KMS-11 (cell line): ENCODE results near the gene SIL1.

ENCODE experiments used
- H2AFZ ChIP-seq: fragments of 200-600 bp; sonication (generic); 2 replicates; pipeline ENCODE4 v1.6.1; 2016; ENCODE audit warnings: antibody characterized with exemption, mixed run types, low read depth
- H3K27ac ChIP-seq: fragments of 200-600 bp; sonication (generic); 2 replicates; pipeline ENCODE4 v1.6.1; 2016; ENCODE audit warnings: mild to moderate bottlenecking, mixed run types
- H3K27me3 ChIP-seq: fragments of 200-600 bp; sonication (generic); 2 replicates; pipeline ENCODE4 v1.6.1; 2017; ENCODE audit warnings: mild to moderate bottlenecking, low read depth, mixed run types, moderate library complexity; ENCODE audit not compliant: insufficient read depth
- H3K36me3 ChIP-seq: fragments of 200-600 bp; sonication (generic); 2 replicates; pipeline ENCODE4 v1.6.1; 2017; ENCODE audit warnings: mild to moderate bottlenecking, mixed run types; ENCODE audit not compliant: insufficient read depth
- H3K4me1 ChIP-seq: fragments of 200-600 bp; sonication (generic); 2 replicates; pipeline ENCODE4 v1.6.1; 2016; ENCODE audit warnings: mild to moderate bottlenecking, low read depth, mixed run types; ENCODE audit not compliant: poor library complexity, severe bottlenecking
- H3K4me2 ChIP-seq: fragments of 200-600 bp; sonication (generic); 2 replicates; pipeline ENCODE4 v1.7.0; 2016; ENCODE audit warnings: mild to moderate bottlenecking, mixed run types
- H3K4me3 ChIP-seq: fragments of 200-600 bp; sonication (generic); IDR thresholded peaks from 2 replicates; pipeline ENCODE4 v1.6.1; 2017; ENCODE audit warnings: low read depth, low read length, mixed read lengths; ENCODE audit not compliant: insufficient read depth
- H3K79me2 ChIP-seq: fragments of 200-600 bp; sonication (generic); 2 replicates; pipeline ENCODE4 v1.6.1; 2016; ENCODE audit warnings: low read depth, mixed run types; ENCODE audit not compliant: insufficient read depth
- H3K9ac ChIP-seq: fragments of 200-600 bp; sonication (generic); 2 replicates; pipeline ENCODE4 v1.6.1; 2016; ENCODE audit warnings: mild to moderate bottlenecking, mixed run types
- H4K20me1 ChIP-seq: fragments of 200-600 bp; sonication (generic); 2 replicates; pipeline ENCODE4 v1.6.1; 2016; ENCODE audit warnings: mild to moderate bottlenecking, mixed run types; ENCODE audit not compliant: insufficient read depth
- CTCF ChIP-seq: fragments of 200-600 bp; sonication (generic); conservative IDR thresholded peaks from 2 replicates; pipeline ENCODE4 v1.6.1; 2017; ENCODE audit warnings: low read depth, mild to moderate bottlenecking, antibody characterized with exemption, low read length, moderate library complexity, mixed read lengths

Gene SIL1

DNA sequence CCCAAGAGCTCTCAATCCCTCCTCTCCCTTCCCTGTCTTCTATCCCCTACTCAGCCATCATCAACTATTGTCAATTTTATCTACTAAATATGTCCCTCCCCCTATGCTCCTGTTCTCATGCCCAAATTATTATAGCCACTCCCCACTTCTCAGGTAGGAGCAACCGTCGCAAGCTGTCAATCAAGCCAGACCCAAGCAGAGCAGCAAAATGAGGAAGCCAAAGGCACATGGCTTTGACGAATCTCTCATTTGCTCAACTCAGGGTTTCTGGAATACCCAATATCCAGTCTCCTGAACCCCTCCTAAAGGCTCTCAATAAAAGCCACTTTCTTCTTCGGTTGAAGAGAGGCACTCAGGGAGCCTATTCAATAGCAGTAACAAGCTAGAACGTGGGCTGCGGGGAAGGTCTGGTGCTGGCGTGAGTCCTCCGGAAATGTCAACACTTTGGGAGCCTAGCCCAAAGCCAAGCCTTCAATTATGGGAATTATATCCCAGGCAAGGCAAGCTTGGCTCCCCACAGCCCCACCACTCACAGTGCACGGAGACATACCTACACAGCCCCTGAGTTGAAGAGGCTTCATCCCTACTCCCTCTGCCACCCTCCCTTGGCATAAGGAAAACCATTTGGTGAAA is 47.7 kb downstream of the SIL1 start:
- Histone ChIP-seq H3K79me2 (no peaks in the 10 kb centered on the region), H2AFZ (no peak overlapping the region), H3K27me3 (no peaks in the 10 kb centered on the region), H4K20me1 (no peaks in the 10 kb centered on the region), H3K9ac (no peak overlapping the region), H3K4me1 (peaks cover 6% of the 10 kb centered on the region), H3K27ac (no peak overlapping the region), H3K36me3 (no peaks in the 10 kb centered on the region), H3K4me3 (no peak overlapping the region), H3K4me2 (no peak overlapping the region)
- no peak for TF ChIP-seq CTCF

DNA sequence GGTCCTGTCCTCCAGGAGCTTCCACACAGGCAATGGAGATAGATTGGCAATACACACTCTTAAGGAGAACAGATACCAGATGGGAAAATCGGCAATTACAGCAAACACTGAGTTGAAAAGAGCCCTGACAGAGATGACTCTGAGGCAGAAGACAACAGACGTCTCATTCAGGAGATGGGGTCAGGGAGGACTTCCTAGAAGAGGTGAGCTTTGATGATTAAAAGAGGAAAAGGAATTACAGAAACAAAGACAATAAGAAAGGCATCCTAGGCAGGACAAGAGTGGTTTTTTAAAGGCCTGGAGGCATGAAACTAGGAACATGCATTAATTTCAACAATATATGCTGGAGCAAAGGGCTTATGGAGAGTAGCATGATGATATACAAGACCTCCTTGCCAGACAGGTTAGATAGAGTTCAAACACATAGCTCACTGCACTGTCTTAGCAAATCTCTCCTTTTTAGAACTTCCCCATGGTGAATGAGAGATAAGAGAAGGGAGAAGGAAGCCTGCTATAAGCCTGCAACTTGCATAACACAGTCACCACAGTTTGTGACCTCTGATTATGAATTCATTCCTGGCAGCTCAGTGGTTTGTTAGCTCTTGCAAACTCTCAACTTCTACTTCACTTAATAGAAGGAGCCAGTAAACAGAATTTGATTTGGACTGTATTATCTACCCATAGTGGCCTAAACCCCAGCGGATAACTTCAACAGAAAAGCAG is 48.5 kb downstream of the SIL1 start:
- no peaks in the 10 kb centered on the region for H3K36me3 ChIP-seq
- H2AFZ ChIP-seq, result no peak overlapping the region
- no peak for TF ChIP-seq CTCF
- H3K9ac ChIP-seq, result no peak overlapping the region
- H3K27me3 ChIP-seq, result no peaks in the 10 kb centered on the region
- H3K27ac ChIP-seq, result no peak overlapping the region
- H3K4me3 ChIP-seq, result no peak overlapping the region
- no peaks in the 10 kb centered on the region for H4K20me1 ChIP-seq
- peaks cover 6% of the 10 kb centered on the region for H3K4me1 ChIP-seq
- H3K79me2 ChIP-seq, result no peaks in the 10 kb centered on the region; the same call in 1 of the 2 replicates
- no peak overlapping the region for H3K4me2 ChIP-seq

DNA sequence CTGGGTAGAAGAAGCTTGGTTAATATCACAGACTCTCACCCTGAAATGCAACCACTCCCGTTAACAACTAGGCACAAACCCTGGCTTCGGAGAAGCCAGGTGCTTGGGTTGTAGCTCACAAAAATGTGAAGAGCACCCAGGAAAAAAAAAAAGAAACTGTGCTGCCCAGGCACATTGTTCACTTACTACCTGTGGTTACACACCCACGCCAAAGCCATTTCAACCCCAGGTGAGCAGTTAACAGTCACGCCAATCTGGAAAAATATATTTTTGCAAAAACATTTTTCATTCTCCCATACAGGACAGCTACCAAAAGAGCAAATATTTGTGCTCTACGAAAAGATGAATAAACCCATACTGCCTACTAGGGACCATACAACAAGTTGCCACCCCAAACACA is 49.2 kb downstream of the SIL1 start:
- H3K4me3 ChIP-seq, result no peak overlapping the region
- H3K27me3 ChIP-seq, result no peaks in the 10 kb centered on the region
- no peak overlapping the region for H3K4me2 ChIP-seq
- no peaks in the 10 kb centered on the region for H4K20me1 ChIP-seq
- H3K4me1 ChIP-seq, result peaks cover 6% of the 10 kb centered on the region
- no peak for TF ChIP-seq CTCF
- no peaks in the 10 kb centered on the region for H3K36me3 ChIP-seq
- H3K79me2 ChIP-seq, result no peaks in the 10 kb centered on the region; the same call in 1 of the 2 replicates
- H3K27ac ChIP-seq, result no peak overlapping the region
- no peak overlapping the region for H2AFZ ChIP-seq
- no peak overlapping the region for H3K9ac ChIP-seq

DNA sequence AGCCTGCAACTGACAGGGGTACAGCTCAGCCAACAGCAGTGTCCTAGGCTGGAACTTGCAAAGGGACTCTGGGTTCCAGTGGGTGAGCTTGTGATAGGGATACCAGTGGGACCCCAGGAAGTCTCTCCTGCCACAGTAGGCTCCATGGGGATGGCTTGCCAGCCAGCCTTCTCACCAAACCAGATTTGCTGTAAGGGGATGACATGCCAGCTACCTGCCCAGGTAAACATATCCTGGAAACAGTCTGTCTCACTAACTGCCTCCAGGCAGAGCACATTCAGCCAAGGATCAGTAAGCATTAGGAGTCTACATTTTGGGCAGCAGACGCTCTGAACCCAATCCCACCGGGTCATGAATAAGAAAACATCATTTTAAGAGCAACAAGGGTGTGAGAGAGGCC is 49.9 kb downstream of the SIL1 start:
- no peak overlapping the region for H2AFZ ChIP-seq
- H3K4me2 ChIP-seq, result no peak overlapping the region
- peaks cover 6% of the 10 kb centered on the region for H3K4me1 ChIP-seq
- no peak overlapping the region for H3K27ac ChIP-seq
- no peak for TF ChIP-seq CTCF
- H3K4me3 ChIP-seq, result no peak overlapping the region
- no peaks in the 10 kb centered on the region for H4K20me1 ChIP-seq
- no peaks in the 10 kb centered on the region for H3K36me3 ChIP-seq
- no peaks in the 10 kb centered on the region; the same call in 1 of the 2 replicates for H3K79me2 ChIP-seq
- H3K9ac ChIP-seq, result no peak overlapping the region
- H3K27me3 ChIP-seq, result no peaks in the 10 kb centered on the region
